Measurements from ENCODE around the gene PNPLA6. TPM values are rescaled to one million over a fixed set of nuclear protein-coding genes. Genes with fewer than 3 reads are reported as not detected.

The PNPLA6 gene
- total RNA-seq, 2 donors from 2014 or later, result 74.6 to 75.2 TPM

GRCh38 chr19:7540761-7541474, 5.4 kb downstream of the PNPLA6 start:
- Histone ChIP-seq H3K36me3 (peaks cover 9 to 12% of the 10 kb centered on the region in 2 donors), H3K27me3 (replicated peaks; ENCODE audit: insufficient read depth) (no peaks in the 10 kb centered on the region), H3K4me1 (replicated peaks) (no peaks in the 10 kb centered on the region), H3K9me3 (no peaks in the 10 kb centered on the region), H3K4me3 (no peak overlapping the region), H3K27ac (no peak overlapping the region)
- 70% methylated on average over 20 of the region's 39 CpGs for WGBS
- no peak for DNase-seq (ENCODE audit: low spot score)
- TF ChIP-seq CTCF (IDR thresholded peaks at IDR 0.05), result no peak
- no peak for TF ChIP-seq POLR2A (IDR thresholded peaks at IDR 0.05)
- TF ChIP-seq POLR2AphosphoS5 (IDR thresholded peaks at IDR 0.05), result no peak
- intact Hi-C loops (cut with DNase I), result no loop called here

GRCh38 chr19:7541475-7541824, 5.9 kb downstream of the PNPLA6 start:
- intact Hi-C loops (cut with DNase I), result no loop called here
- no peak for DNase-seq (ENCODE audit: low spot score)
- H3K36me3 ChIP-seq, result peaks cover 9 to 12% of the 10 kb centered on the region in 2 donors

GRCh38 chr19:7541828-7542443, 6.4 kb downstream of the PNPLA6 start:
- H3K4me3 ChIP-seq, result no peak overlapping the region
- no peak for DNase-seq (ENCODE audit: low spot score)
- H3K4me1 ChIP-seq (replicated peaks), result no peaks in the 10 kb centered on the region
- intact Hi-C loops (cut with DNase I), result no loop called here
- H3K27ac ChIP-seq, result no peak overlapping the region
- TF ChIP-seq CTCF (IDR thresholded peaks at IDR 0.05), result no peak
- TF ChIP-seq POLR2AphosphoS5 (IDR thresholded peaks at IDR 0.05), result no peak
- TF ChIP-seq POLR2A (IDR thresholded peaks at IDR 0.05), result no peak
- H3K27me3 ChIP-seq (replicated peaks; ENCODE audit: insufficient read depth), result no peaks in the 10 kb centered on the region
- H3K9me3 ChIP-seq, result no peaks in the 10 kb centered on the region
- H3K36me3 ChIP-seq, result peaks cover 9 to 12% of the 10 kb centered on the region in 2 donors
- WGBS, result 93% methylated on average over 11 of the region's 11 CpGs

More at GRCh38 chr19:7541475-7541824, 5.9 kb downstream of the PNPLA6 start:
- H3K27me3 ChIP-seq (replicated peaks; ENCODE audit: insufficient read depth), result no peaks in the 10 kb centered on the region
- no peaks in the 10 kb centered on the region for H3K9me3 ChIP-seq
- 94% methylated on average over 15 of the region's 15 CpGs for WGBS
- TF ChIP-seq POLR2A (IDR thresholded peaks at IDR 0.05) (no peak), CTCF (IDR thresholded peaks at IDR 0.05) (no peak), POLR2AphosphoS5 (IDR thresholded peaks at IDR 0.05) (no peak)
- no peak overlapping the region for H3K4me3 ChIP-seq
- H3K27ac ChIP-seq, result no peak overlapping the region
- no peaks in the 10 kb centered on the region for H3K4me1 ChIP-seq (replicated peaks)

- TF ChIP-seq POLR2AphosphoS5 (IDR thresholded peaks at IDR 0.05), result no peak
- no peak for TF ChIP-seq POLR2A (IDR thresholded peaks at IDR 0.05)
- TF ChIP-seq CTCF (IDR thresholded peaks at IDR 0.05), result no peak
- DNase-seq (ENCODE audit: low spot score), result no peak
- no peak overlapping the region for H3K27ac ChIP-seq
- H3K36me3 ChIP-seq, result peaks cover 9 to 12% of the 10 kb centered on the region in 2 donors
- 98% methylated on average over 22 of the region's 24 CpGs for WGBS
- no peaks in the 10 kb centered on the region for H3K9me3 ChIP-seq
- H3K4me1 ChIP-seq (replicated peaks), result no peaks in the 10 kb centered on the region
- intact Hi-C loops (cut with DNase I), result no loop called here
- no peaks in the 10 kb centered on the region for H3K27me3 ChIP-seq (replicated peaks; ENCODE audit: insufficient read depth)
- H3K4me3 ChIP-seq, result no peak overlapping the region
These were observed 7.2 kb downstream of the PNPLA6 start for GRCh38 chr19:7542556-7543348.
